SJCRH30 (cell line): ENCODE data around the gene POLD4. TPM values are rescaled to one million over a fixed set of nuclear protein-coding genes. Genes with fewer than 3 reads are reported as not detected.

Source experiments
- DNase-seq, 2 experiments: peaks; one replicate each; pipeline ENCODE4 v3.0.0-alpha.2; 2015 to 2020
- H3K27ac ChIP-seq: fragments of 250-450 bp; sonication (Bioruptor Pico); 2 replicates; pipeline ENCODE4 v1.5.1; 2020; ENCODE audit warnings: mild to moderate bottlenecking, moderate library complexity
- H3K27me3 ChIP-seq: fragments of 250-450 bp; sonication (Bioruptor Pico); 2 replicates; pipeline ENCODE4 v1.5.1; 2020; ENCODE audit warnings: mild to moderate bottlenecking, moderate library complexity
- H3K36me3 ChIP-seq: fragments of 250-450 bp; sonication (Bioruptor Pico); 2 replicates; pipeline ENCODE4 v1.5.1; 2020; ENCODE audit warnings: mild to moderate bottlenecking, moderate library complexity
- H3K4me1 ChIP-seq: fragments of 250-450 bp; sonication (Bioruptor Pico); 2 replicates; pipeline ENCODE4 v1.5.1; 2020; ENCODE audit warnings: mild to moderate bottlenecking, moderate library complexity
- H3K4me3 ChIP-seq: fragments of 250-450 bp; sonication (Bioruptor Pico); 2 replicates; pipeline ENCODE4 v1.5.1; 2020; ENCODE audit warnings: mild to moderate bottlenecking, moderate library complexity
- H3K9me3 ChIP-seq: fragments of 250-450 bp; sonication (Bioruptor Pico); replicated peaks from 2 replicates; pipeline ENCODE4 v1.5.1; 2020; ENCODE audit warnings: mild to moderate bottlenecking, moderate library complexity
- total RNA-seq: library from RNA; depleted of rRNA; stranded (reverse); fragments of >200 nt; shearing (Covaris generic); gene quantifications from 2 replicates; pipeline ENCODE4 v1.2.3, GENCODE V29; 2014

The POLD4 gene
- total RNA-seq, 1 experiment from 2014 or later = 35.4 TPM

DNA sequence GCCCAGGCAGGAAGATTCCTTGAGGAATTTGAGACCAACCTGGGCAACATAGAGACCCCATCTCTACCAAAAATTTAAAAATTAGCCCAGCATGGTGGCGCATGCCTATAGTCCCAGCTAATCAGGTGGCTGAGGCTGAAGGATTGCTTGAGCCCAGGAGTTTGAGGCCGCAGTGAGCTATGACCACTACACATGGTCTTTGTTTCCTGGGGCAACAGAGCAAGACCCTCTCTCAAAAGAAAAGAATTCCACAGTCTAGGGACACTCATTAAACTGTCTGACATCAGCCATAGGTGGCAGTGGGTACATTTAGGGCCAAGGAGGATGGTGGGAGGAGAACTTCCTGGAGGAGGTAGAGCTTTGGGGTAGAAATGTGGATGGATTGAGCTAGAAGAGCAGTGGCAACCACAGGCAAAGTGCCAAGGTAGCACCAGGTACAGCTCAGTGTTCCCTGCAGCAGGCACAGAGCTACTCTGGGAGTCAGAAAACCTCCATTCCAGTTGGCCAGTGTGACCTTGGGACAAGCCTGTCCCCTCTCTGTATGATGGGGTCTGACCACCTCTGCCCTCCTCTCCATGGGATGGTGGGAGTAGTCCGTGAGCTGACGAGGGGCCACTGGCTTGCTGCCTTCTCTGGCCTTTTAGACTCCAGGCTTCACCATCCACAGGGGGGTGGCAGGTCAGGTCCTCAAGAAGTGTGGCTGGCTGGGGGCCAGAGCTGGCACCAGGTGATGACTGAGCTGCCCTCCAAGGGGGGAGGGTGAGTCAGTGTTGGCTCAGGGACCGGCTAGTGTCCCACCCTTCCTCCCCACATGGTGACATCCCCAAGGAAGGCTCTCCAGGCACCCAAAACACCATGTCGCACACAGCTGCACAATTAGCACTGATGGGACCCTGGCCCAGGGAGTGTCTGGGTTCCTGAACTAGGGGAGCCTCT, 23.8 kb upstream of the POLD4 start:
- no peak overlapping the region for H3K4me3 ChIP-seq
- no peaks in the 10 kb centered on the region for H3K36me3 ChIP-seq
- no peak overlapping the region for H3K27ac ChIP-seq
- H3K4me1 ChIP-seq = peaks cover 24% of the 10 kb centered on the region
- H3K9me3 ChIP-seq = no peaks in the 10 kb centered on the region
- no peak for DNase-seq
- no peaks in the 10 kb centered on the region for H3K27me3 ChIP-seq

DNA sequence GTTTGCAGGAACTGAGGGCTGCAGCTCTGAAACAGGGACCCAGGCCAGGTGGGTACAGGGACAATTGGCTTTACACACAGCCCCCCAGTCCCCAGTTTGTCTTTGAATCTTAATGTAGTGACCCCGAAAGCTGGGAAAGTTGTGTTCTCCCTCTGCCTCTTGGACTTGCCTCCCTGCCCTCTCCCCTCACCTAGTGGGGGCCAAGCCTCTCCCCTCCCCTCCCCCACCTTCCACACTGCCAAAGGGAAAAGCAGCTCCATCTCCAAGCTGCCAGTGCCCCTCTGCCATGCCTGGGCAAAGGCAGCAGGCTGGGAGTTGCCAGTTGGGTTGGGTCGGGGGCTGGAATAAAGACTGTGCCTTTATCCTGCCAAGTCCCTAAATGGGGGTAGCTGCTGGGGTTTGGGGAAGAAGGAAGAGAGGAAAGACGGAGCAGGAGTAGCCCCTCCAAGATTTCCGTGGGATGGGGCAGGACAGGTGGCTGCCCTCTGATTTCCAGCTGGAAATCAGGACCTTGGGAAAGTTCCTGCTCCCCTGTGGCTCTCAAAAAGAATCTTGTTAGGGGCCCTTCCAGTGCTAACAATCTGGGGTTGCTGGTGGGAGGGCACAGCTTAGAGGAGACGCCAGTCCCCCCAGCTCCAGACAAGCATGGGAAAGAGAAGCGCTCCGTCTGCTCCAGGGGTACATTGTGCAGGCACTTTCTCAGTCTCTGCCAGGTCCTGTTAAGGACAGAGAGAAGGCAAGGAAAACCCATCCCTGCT, 22.9 kb upstream of the POLD4 start:
- Histone ChIP-seq H3K4me1 (peaks cover 31% of the 10 kb centered on the region), H3K4me3 (no peak overlapping the region), H3K27ac (no peak overlapping the region), H3K36me3 (no peaks in the 10 kb centered on the region), H3K27me3 (no peaks in the 10 kb centered on the region), H3K9me3 (no peaks in the 10 kb centered on the region)
- no peak for DNase-seq

DNA sequence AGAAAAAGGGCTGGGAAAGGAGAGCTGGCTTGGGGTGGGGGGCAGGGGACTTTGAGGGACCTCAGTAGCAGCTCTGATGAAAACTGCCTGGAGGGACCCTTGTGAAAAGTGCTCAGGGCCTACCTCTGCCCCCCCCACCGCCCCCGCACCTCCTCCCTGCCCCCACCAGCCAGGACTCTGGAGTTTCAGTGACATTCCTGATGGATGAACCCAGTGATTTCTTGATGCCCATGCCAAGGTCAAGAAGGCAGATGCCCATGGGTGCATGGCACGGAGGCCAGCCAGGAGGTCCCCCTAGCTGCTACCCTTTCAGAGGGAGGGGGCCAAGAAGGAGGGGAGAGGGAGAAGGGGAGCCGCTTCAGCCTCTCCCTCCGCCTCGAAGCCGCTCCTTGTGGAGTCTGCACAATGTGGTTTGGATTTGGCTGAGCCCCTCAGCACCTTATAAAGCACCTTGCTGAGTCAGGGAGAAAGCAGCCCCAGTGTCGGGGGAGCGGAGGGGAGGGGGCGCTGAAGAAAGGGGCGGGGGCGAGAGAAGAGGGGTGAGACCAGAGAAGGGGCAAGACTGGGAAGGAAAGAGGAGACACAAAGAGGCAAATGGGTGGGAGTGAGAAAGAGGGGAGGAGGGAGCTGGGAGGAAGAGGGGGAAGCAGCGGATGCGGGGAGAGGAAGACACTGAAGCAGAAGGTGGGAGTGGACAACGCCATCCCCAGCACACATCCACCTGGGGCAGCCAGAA, 22.1 kb upstream of the POLD4 start:
- Histone ChIP-seq H3K4me1 (peaks cover 38% of the 10 kb centered on the region), H3K27ac (no peak overlapping the region), H3K27me3 (no peaks in the 10 kb centered on the region), H3K36me3 (no peaks in the 10 kb centered on the region), H3K9me3 (no peaks in the 10 kb centered on the region), H3K4me3 (no peak overlapping the region)
- DNase-seq = no peak

DNA sequence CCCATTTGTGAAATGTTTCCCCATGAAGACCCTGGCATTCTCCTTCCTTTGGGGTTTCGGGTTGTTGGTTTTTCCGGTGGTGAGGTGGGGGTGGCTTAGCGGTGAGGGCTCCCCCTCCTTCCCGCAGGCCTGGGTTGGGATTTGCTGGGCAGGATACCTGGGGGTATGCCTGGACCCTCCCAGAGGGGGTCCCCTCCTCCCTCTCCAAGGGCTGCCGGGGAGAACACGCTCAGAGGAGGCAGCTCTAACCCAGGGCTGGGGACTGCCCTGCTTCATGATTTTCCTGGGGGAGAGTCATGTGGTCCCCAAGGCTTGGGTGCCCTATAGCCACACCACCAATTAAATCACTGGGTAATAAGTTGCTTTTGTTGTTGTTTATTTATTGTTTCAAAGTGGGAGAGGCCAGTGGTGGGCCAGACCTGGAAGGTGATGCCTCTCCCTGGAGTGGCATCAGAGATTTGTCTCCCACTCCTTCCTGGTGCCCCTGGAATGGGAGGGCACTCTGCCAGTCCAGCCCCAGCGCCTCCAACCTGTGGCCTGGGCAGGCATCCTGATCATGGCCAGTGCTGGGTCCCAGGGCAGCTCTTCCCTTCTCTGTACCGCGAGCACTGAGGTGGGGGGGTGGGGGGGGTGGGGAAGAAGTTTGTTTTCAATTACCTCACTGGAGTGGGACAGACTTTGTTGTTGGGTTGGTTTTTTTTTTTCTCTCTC, 21.4 kb upstream of the POLD4 start:
- peak overlapping the region; percentile 99 for H3K4me3 ChIP-seq

DNA sequence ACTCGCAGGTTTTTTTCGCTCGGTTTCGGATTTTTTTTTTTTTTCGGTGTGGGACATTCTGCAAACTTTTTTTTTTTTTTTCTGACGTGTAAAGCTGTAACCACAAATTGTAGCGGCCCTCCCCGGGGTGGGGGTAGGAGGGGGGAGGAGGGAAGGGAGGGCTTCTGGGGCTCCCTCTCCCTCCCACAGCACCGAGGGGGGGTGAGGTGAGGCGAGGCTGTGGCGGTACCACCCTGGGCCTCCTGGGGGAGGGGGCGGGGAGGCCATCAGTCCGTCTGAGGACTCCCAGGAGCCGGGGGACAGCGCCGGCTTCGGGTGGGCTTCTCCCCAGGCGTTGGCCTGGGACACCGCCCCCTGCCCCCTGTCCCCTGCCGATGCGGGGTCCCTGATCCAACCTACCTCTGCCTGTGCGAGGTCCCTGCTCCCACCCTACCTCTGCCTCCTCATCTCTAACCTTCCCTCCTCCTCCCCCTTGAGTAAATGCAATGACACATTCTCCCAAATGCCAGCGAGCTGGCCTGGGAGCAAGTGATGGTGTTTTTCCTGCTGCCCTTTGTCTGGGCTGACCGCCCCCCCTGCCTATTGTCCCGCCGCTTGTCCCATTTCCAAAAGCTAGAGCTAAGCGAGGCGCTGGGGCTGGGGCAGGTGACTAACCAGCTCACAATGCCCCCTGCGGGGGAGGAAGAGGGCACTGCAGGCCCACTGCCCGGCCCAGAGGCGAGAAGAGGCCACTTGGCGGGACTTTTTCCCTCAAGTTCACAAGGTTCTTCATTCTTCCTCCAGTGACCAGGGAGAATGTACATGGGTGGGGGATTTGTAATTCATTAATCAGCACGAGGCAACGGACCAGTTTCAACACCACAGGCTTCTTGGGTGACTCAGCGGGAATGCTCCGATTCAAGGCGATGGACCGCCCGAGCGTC, 20.6 kb upstream of the POLD4 start:
- Histone ChIP-seq H3K27ac (peak overlapping the region; percentile 81), H3K4me3 (peak overlapping the region; percentile 99), H3K9me3 (no peaks in the 10 kb centered on the region), H3K27me3 (no peaks in the 10 kb centered on the region), H3K36me3 (0 out of 2 replicates have a peak, but pooled peaks cover 8% of the 10 kb centered on the region), H3K4me1 (peaks cover 44% of the 10 kb centered on the region)
- peak; percentile 88 to 90 for DNase-seq

More for the DNA sequence above, 21.4 kb upstream of the POLD4 start:
- H3K27ac ChIP-seq = peak overlapping the region; percentile 81
- no peak for DNase-seq
- H3K9me3 ChIP-seq = no peaks in the 10 kb centered on the region
- H3K4me1 ChIP-seq = peaks cover 43% of the 10 kb centered on the region
- 0 out of 2 replicates have a peak, but pooled peaks cover under 1% of the 10 kb centered on the region for H3K36me3 ChIP-seq
- no peaks in the 10 kb centered on the region for H3K27me3 ChIP-seq

DNA sequence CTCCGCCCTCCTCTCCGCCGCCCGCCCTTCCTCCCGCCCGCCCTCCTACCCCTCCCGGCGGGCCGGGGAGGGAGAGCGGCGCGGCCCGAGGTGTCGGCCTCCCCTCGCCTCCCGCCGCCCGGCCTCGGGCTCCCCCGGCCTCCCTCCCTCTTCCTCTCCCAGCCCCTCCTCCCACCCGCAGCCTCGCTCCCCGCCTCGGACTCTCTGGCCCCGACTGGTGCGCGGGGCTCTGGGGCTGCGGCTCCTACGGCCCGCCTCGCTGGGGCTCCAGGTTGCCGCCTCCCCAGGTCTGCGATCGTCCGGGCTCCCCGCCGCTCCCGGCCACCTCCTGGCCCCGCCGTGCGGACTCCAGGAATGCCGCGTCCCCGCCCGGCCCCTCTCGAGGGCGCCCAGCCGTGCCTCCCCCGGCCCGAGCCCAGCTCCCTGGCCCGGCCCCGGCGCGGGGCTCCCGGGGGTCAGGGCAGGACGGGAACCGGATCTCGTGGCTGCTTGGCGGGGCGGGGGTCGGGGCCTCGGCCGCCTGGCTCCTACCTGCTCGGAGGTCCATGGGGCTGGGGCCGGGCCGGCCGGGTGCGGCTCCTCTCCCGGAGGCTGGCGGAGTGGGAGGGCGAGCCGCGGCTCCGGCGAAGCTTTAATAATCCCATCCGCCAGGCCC, 19.8 kb upstream of the POLD4 start, which contains the start of gene CLCF1:
Gene CLCF1, minus strand, starts transcription at position 606 of the 655 bp plus-strand sequence. Its CDS starts 59 bp downstream, at position 547.
- no peaks in the 10 kb centered on the region for H3K9me3 ChIP-seq
- peaks cover 43% of the 10 kb centered on the region for H3K4me1 ChIP-seq
- H3K27me3 ChIP-seq = no peaks in the 10 kb centered on the region
- H3K4me3 ChIP-seq = peak within 1 kb of the TSS; percentile 99
- 0 out of 2 replicates have a peak, but pooled peaks cover 8% of the 10 kb centered on the region for H3K36me3 ChIP-seq
- H3K27ac ChIP-seq = peak within 1 kb of the TSS; percentile 81
- peak; percentile 66 to 69 for DNase-seq

DNA sequence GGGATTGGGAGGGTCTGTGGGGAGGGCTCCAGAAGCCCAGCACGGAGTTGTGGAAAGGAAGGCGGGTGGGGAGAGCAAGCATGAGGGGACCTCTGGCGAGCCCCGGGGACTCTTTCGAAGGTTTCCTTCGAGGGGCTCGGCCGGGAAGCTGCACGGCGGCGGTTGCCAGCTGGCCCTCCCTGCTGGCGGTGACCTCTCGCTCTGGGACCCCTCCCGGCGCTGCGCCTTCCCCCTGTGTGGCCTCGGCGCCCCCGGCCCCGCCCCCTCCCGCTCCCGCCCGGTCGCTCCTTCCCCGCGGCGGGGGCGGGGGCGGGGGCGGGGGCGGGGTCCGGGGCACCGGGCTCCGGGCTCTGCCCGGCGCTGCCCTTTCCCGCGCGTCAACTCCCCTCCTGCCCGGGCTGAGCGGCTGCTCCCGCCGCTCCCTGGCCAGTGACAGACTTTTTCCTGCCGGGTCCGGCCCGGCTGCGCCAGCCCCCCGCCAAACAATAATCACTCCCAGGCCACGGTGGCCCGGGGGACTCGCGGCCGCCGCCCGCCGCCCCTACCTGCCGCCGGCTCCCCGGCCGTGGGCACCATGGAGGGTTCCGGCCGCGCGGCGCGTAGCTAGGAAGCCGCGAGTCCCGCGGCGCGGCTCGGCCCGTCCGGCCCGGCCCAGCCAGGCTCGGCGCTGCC, 19.1 kb upstream of the POLD4 start:
- peak; percentile 66 to 68 for DNase-seq
- Histone ChIP-seq H3K27ac (peak overlapping the region; percentile 81), H3K36me3 (0 out of 2 replicates have a peak, but pooled peaks cover 8% of the 10 kb centered on the region), H3K4me3 (peak overlapping the region; percentile 99), H3K27me3 (no peaks in the 10 kb centered on the region), H3K4me1 (peaks cover 38% of the 10 kb centered on the region), H3K9me3 (no peaks in the 10 kb centered on the region)

DNA sequence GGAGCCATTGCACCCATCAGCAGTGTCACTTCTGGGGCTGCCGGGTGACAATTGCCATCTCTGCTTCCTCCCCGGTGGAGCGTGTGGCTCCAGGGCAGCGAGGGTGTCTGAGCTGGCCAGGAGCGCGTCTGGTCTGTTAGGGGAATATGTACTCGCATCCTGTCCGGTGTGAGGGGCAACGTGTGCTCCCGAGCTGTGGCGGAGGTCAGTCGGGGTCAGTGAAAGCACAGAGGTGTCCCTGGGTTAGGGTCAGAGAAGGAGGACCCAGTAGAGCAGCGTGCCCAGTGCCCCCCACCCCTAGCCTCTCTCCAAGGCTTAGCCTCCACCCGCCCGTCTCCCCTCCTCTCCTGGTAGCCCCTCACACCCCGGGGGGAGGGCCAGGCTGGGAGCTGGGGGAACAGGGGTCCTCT, 18.6 kb upstream of the POLD4 start:
- no peak for DNase-seq
- peak overlapping the region; percentile 99 for H3K4me3 ChIP-seq
- 0 out of 2 replicates have a peak, but pooled peaks cover 8% of the 10 kb centered on the region for H3K36me3 ChIP-seq
- H3K9me3 ChIP-seq = no peaks in the 10 kb centered on the region
- H3K4me1 ChIP-seq = peaks cover 37% of the 10 kb centered on the region
- H3K27me3 ChIP-seq = no peaks in the 10 kb centered on the region
- H3K27ac ChIP-seq = peak overlapping the region; percentile 51

DNA sequence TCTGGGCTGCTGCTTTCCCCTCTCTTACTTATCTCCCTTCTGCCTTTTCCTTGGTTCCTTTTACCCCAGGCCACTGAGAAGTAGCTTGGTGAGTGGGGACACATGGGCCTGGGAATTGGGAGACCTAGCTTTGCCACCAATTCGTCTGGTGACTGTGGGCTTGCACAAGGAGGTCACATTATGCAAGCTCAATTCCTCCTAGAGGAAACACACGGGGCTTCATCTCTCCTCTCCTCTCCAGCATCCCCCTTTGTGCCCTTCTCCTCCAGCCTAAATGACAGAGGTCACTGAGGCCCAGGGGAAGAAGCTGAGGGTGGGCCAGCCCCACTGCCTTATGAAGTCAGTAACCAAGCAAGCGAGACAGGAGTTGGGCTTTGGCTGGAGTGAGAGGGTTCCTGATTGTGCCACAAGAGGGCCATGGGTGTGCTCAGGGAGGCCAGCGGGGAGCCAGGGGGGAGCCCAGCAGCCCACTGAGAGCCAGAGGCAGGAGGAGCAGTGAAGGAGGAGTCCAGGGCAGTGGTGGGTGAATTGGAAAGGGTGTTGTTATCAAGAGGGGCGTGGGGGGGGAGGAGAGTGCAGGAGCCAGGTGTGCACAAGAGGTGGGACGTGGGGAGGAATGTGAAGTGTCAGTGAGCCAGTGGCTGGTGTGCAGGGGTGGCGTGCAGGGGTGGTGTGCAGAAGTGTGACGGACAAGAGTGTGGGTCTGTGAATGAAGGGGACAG, 18.0 kb upstream of the POLD4 start:
- Histone ChIP-seq H3K27ac (no peak overlapping the region; the same call in 1 of the 2 replicates), H3K4me1 (peaks cover 33% of the 10 kb centered on the region), H3K9me3 (no peaks in the 10 kb centered on the region), H3K4me3 (no peak overlapping the region), H3K27me3 (no peaks in the 10 kb centered on the region), H3K36me3 (0 out of 2 replicates have a peak, but pooled peaks cover 8% of the 10 kb centered on the region)
- DNase-seq = peak; percentile 29 to 57

DNA sequence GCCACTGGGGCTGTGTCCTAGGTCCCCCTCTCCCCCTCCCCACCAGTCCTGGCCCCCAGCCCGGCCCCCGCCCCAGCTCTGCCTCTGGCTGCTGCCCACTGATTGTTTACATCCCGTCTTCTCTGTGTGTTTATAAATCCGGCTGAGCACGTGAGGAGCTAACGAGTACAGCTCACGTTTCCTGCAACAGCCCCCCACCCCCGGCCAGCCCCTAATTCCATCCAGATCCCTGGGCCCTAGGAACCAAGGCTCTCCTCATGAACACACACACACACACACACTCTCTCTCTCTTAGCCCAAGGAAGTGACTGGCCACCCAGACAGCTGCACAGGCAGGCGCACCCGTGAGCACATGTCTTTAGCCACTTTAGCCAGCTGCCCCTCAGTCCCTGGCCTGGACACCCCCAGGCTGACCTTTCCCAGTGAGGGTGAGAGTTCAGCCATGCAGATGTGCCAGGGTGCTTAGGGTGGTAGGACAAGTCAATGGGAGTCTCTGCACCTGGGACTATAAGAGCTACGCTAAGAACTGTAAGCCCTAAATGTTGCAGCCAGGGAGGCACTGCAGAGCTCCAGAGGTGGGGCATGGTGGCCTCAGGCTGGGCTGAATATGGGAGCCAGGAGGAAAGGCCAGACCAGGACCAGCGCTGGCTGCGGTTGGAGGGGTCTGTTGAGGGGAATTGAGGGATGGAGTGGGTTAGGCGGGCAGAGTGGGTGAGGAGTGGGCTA, 17.2 kb upstream of the POLD4 start:
- H3K36me3 ChIP-seq = 0 out of 2 replicates have a peak, but pooled peaks cover 8% of the 10 kb centered on the region
- H3K4me3 ChIP-seq = no peak overlapping the region
- no peaks in the 10 kb centered on the region for H3K27me3 ChIP-seq
- H3K9me3 ChIP-seq = no peaks in the 10 kb centered on the region
- peaks cover 30% of the 10 kb centered on the region for H3K4me1 ChIP-seq
- DNase-seq = peak; percentile 50 to 58
- H3K27ac ChIP-seq = peak overlapping the region; percentile 13; the same call in 1 of the 2 replicates

DNA sequence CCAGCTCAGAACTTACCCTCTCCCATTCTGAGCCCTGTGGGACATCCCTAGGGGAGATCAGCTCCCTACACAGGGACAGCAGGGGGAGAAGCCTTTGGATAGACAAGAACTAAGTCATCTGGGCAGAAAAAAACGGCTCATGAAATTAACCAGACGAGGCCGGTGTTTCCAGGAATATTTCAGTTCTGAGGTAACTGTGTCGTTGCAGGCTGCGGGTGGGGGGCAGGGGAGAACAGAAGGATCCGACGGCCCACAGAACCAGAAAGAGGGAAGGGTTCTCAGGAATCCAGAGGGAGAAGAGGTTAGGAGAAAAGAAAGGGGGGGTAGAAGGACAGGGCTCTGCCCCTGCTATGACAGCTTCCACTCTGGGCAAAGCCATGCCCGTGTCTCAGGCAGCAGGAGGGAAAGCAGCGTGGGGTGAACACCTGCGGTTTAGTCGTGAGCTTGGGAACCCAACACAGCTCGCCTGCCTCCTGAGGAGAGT, 16.5 kb upstream of the POLD4 start:
- Histone ChIP-seq H3K36me3 (peaks cover 8% of the 10 kb centered on the region; the same call in 1 of the 2 replicates), H3K4me1 (peaks cover 30% of the 10 kb centered on the region), H3K27ac (no peak overlapping the region), H3K4me3 (no peak overlapping the region), H3K9me3 (no peaks in the 10 kb centered on the region), H3K27me3 (no peaks in the 10 kb centered on the region)
- DNase-seq = no peak
